HT-29 (cell line): Measurements from ENCODE around the gene PPP1R3G. TPM values are rescaled to one million over a fixed set of nuclear protein-coding genes. Genes with fewer than 3 reads are reported as not detected.

Source experiments
- total RNA-seq: library from RNA; depleted of rRNA; stranded (reverse); fragments of >200 nt; shearing (Covaris generic); gene quantifications from 2 replicates; pipeline ENCODE4 v1.2.3, GENCODE V29; 2014; rRNA removed

Gene PPP1R3G
- total RNA-seq, 1 experiment from 2014 or later, result 0.03 TPM

Other genes starting within 250 kb of the PPP1R3G start
- gene RPP40, start 81.3 kb upstream of the PPP1R3G start, total RNA-seq, result 9.8 and 24.9 TPM in 2 replicates
- 25.0 and 29.9 TPM in 2 replicates for gene LYRM4, start 175.6 kb downstream of the PPP1R3G start, total RNA-seq
- gene FARS2, start 176.2 kb downstream of the PPP1R3G start, total RNA-seq, result 20.0 and 30.5 TPM in 2 replicates